HEK293 (cell line): ENCODE data around the gene TIPRL.

Source experiments
- CTCF ChIA-PET: fragments of 350-600 bp; formaldehyde crosslinking; extraction: SDS; loops from one replicate; lab custom pipeline; 2021; ENCODE audit warnings: antibody characterized with exemption; lab: Yijun Ruan, JAX
- POLR2A ChIA-PET: fragments of 300-600 bp; formaldehyde crosslinking; extraction: SDS; loops from one replicate; lab custom pipeline; 2020; ENCODE audit warnings: antibody characterized with exemption, inconsistent platforms; lab: Yijun Ruan, JAX
- H3K27ac ChIP-seq: fragments of 200-500 bp; sonication (Bioruptor generic); 2 replicates; pipeline ENCODE4 v1.5.1; 2014; ENCODE audit warnings: low read depth, low read length, control low read depth, inconsistent platforms; ENCODE audit errors: extremely low read depth
- H3K36me3 ChIP-seq, 2 experiments: fragments of 200-500 bp in 1 of 2; sonication (Bioruptor generic) in 1 of 2; 1 replicate in 1 of 2; 2 replicates in 1 of 2; pipeline ENCODE4 v1.5.1; 2014 to 2017; ENCODE audit warnings: inconsistent platforms in 2 of 2, low read length in 2 of 2; ENCODE audit not compliant: control insufficient read depth in 2 of 2, insufficient read depth in 1 of 2
- H3K4me1 ChIP-seq: fragments of 200-500 bp; sonication (Bioruptor generic); 2 replicates; pipeline ENCODE4 v1.5.1; 2014; ENCODE audit warnings: mild to moderate bottlenecking, low read length, inconsistent platforms; ENCODE audit not compliant: control insufficient read depth, insufficient read depth
- H3K4me3 ChIP-seq: 2 replicates; pipeline ENCODE4 v1.5.1; 2011; ENCODE audit warnings: low read depth, mild to moderate bottlenecking, control low read depth, low read length, moderate library complexity
- H3K9me3 ChIP-seq: fragments of 200-500 bp; sonication (Bioruptor generic); 2 replicates; pipeline ENCODE4 v1.5.1; 2014; ENCODE audit warnings: low read depth, low read length, inconsistent platforms; ENCODE audit not compliant: control insufficient read depth, insufficient read depth
- GFI1B ChIP-seq: fragments of 450-650 bp; formaldehyde crosslinking; IDR thresholded peaks from 2 replicates; pipeline ENCODE4 v1.5.1; 2016; ENCODE audit warnings: missing biosample characterization, missing genetic modification characterization
- PRDM1 ChIP-seq: fragments of 450-650 bp; formaldehyde crosslinking; IDR thresholded peaks from 2 replicates; pipeline ENCODE4; 2016; ENCODE audit warnings: missing biosample characterization, missing genetic modification characterization
- PRDM2 ChIP-seq: fragments of 450-650 bp; formaldehyde crosslinking; IDR thresholded peaks from 2 replicates; pipeline ENCODE4 v1.5.1; 2016; ENCODE audit warnings: missing biosample characterization, missing genetic modification characterization, borderline replicate concordance
- REST ChIP-seq: fragments of 450-650 bp; formaldehyde crosslinking; IDR thresholded peaks from 2 replicates; pipeline ENCODE4 v1.5.1; 2016; ENCODE audit warnings: missing biosample characterization, missing genetic modification characterization
- SALL2 ChIP-seq: fragments of 450-650 bp; formaldehyde crosslinking; IDR thresholded peaks from 2 replicates; pipeline ENCODE4 v1.5.0; 2017; ENCODE audit warnings: missing biosample characterization, mild to moderate bottlenecking, missing genetic modification characterization, borderline replicate concordance
- SP2 ChIP-seq: fragments of 450-650 bp; formaldehyde crosslinking; IDR thresholded peaks from 2 replicates; pipeline ENCODE4 v1.5.1; 2016; ENCODE audit warnings: missing biosample characterization, missing genetic modification characterization
- ZBTB8A ChIP-seq: fragments of 450-650 bp; formaldehyde crosslinking; IDR thresholded peaks from 2 replicates; pipeline ENCODE4 v1.5.1; 2016; ENCODE audit warnings: missing biosample characterization, missing genetic modification characterization
- ZNF121 ChIP-seq: fragments of 450-650 bp; formaldehyde crosslinking; IDR thresholded peaks from 2 replicates; pipeline ENCODE4 v1.5.1; 2016; ENCODE audit warnings: missing biosample characterization, missing genetic modification characterization
- ZNF146 ChIP-seq: fragments of 450-650 bp; formaldehyde crosslinking; IDR thresholded peaks from 2 replicates; pipeline ENCODE4 v1.5.1; 2016; ENCODE audit warnings: missing biosample characterization, missing genetic modification characterization
- ZNF266 ChIP-seq: fragments of 450-650 bp; formaldehyde crosslinking; IDR thresholded peaks from 2 replicates; pipeline ENCODE4 v1.5.1; 2016; ENCODE audit warnings: missing biosample characterization, missing genetic modification characterization, low read depth
- ZNF404 ChIP-seq: fragments of 450-650 bp; formaldehyde crosslinking; IDR thresholded peaks from 2 replicates; pipeline ENCODE4 v1.5.1; 2017; ENCODE audit warnings: missing biosample characterization, missing genetic modification characterization
- ZNF585B ChIP-seq: fragments of 450-650 bp; formaldehyde crosslinking; IDR thresholded peaks from 2 replicates; pipeline ENCODE4 v1.5.1; 2016; ENCODE audit warnings: missing biosample characterization, missing genetic modification characterization
- ZNF704 ChIP-seq: fragments of 450-650 bp; formaldehyde crosslinking; IDR thresholded peaks from 2 replicates; pipeline ENCODE4 v1.5.1; 2016; ENCODE audit warnings: missing biosample characterization, missing genetic modification characterization
- ZNF830 ChIP-seq: fragments of 450-650 bp; IDR thresholded peaks from 2 replicates; pipeline ENCODE4 v1.5.0; 2018; ENCODE audit warnings: missing biosample characterization, missing genetic modification characterization, low read depth, mild to moderate bottlenecking, moderate library complexity

Gene TIPRL

GRCh38 chr1:168139070-168139469, 39.7 kb upstream of the TIPRL start:
- ChIA-PET CTCF (no interaction called here), POLR2A (no interaction called here)

GRCh38 chr1:168141871-168142385, 36.8 kb upstream of the TIPRL start:
- Histone ChIP-seq H3K9me3 (no peaks in the 10 kb centered on the region), H3K4me3 (no peak overlapping the region), H3K36me3 (no peaks in the 10 kb centered on the region), H3K4me1 (peaks cover 4% of the 10 kb centered on the region), H3K27ac (no peak overlapping the region)
- no peak for TF ChIP-seq ZNF404 (tag by site-specific recombination)
- no peak for TF ChIP-seq SP2 (tag by site-specific recombination)
- TF ChIP-seq SALL2, result no peak
- TF ChIP-seq PRDM1 (tag by site-specific recombination), result no peak
- no peak for TF ChIP-seq GFI1B (tag by site-specific recombination)
- no peak for TF ChIP-seq ZNF704 (tag by site-specific recombination)
- TF ChIP-seq ZNF146 (tag by site-specific recombination), result no peak
- no peak for TF ChIP-seq ZBTB8A (tag by site-specific recombination)
- no peak for TF ChIP-seq PRDM2 (tag by site-specific recombination)
- TF ChIP-seq ZNF585B (tag by site-specific recombination), result no peak
- no peak for TF ChIP-seq ZNF830 (tag by site-specific recombination)
- TF ChIP-seq ZNF266 (tag by site-specific recombination), result no peak
- ChIA-PET CTCF (interaction anchor here (0.6 to 1.0 kb wide), 4 partner anchors 22 to 714 kb away, joined by 3 read pairs; no protein-coding TSS in a partner anchor), POLR2A (no interaction called here)

More at GRCh38 chr1:168139070-168139469, 39.7 kb upstream of the TIPRL start:
- Histone ChIP-seq H3K9me3 (no peaks in the 10 kb centered on the region), H3K4me3 (no peak overlapping the region), H3K4me1 (peaks cover 6% of the 10 kb centered on the region), H3K27ac (no peak overlapping the region), H3K36me3 (no peaks in the 10 kb centered on the region)
- TF ChIP-seq ZNF121 (tag by site-specific recombination) (peak; percentile 67; the same call in 1 of the 2 replicates), REST (tag by site-specific recombination) (no peak)
